Mesenchymal stem cell (in vitro differentiated cells and primary cell): ENCODE results near the gene RGS10.
A peak's percentile ranks its signal among the peaks of the same experiment; 100 is the strongest.

Experiments
- DNase-seq: peaks from one replicate; pipeline ENCODE4 v3.0.0-alpha.2; 2013
- H2AFZ ChIP-seq: one replicate; pipeline ENCODE4 v1.6.1; 2013; ENCODE audit warnings: low read depth, mild to moderate bottlenecking, control low read depth, inconsistent platforms, low read length, moderate library complexity
- H2AK5ac ChIP-seq: 2 replicates; pipeline ENCODE4 v1.6.1; 2013; ENCODE audit warnings: low read length, moderate library complexity, mild to moderate bottlenecking, inconsistent platforms; ENCODE audit not compliant: severe bottlenecking
- H2BK120ac ChIP-seq: one replicate; pipeline ENCODE4 v1.6.1; 2013; ENCODE audit warnings: low read depth, mild to moderate bottlenecking, inconsistent platforms, low read length, moderate library complexity
- H2BK12ac ChIP-seq, 2 experiments: one replicate each; pipeline ENCODE4 v1.6.1; 2013; ENCODE audit warnings: inconsistent platforms in 2 of 2, low read length in 2 of 2, mild to moderate bottlenecking in 2 of 2, moderate library complexity in 2 of 2, control low read depth in 1 of 2
- H2BK15ac ChIP-seq: one replicate; pipeline ENCODE4 v1.6.1; 2013; ENCODE audit warnings: mild to moderate bottlenecking, low read depth, inconsistent platforms; ENCODE audit not compliant: poor library complexity, severe bottlenecking
- H2BK5ac ChIP-seq: 2 replicates; pipeline ENCODE4 v1.6.1; 2013; ENCODE audit warnings: low read depth, mild to moderate bottlenecking, low read length, control low read depth, inconsistent platforms; ENCODE audit not compliant: poor library complexity, severe bottlenecking
- H3K14ac ChIP-seq, 2 experiments: one replicate each; pipeline ENCODE4 v1.6.1; 2013; ENCODE audit warnings: inconsistent platforms in 2 of 2, low read length in 2 of 2, control low read depth in 1 of 2, mild to moderate bottlenecking in 1 of 2, moderate library complexity in 1 of 2
- H3K18ac ChIP-seq, 2 experiments: one replicate each; pipeline ENCODE4 v1.6.1; 2013; ENCODE audit warnings: inconsistent platforms in 2 of 2, low read length in 2 of 2, control low read depth in 1 of 2, low read depth in 1 of 2, mild to moderate bottlenecking in 1 of 2
- H3K23ac ChIP-seq, 2 experiments: one replicate each; pipeline ENCODE4 v1.6.1; 2013; ENCODE audit warnings: inconsistent platforms in 2 of 2, low read length in 2 of 2, mild to moderate bottlenecking in 2 of 2, moderate library complexity in 2 of 2, control low read depth in 1 of 2
- H3K27ac ChIP-seq: 2 replicates; pipeline ENCODE4 v1.5.1; 2013; ENCODE audit warnings: mild to moderate bottlenecking, moderate library complexity, low read length, control low read depth, inconsistent platforms; ENCODE audit not compliant: poor library complexity, severe bottlenecking
- H3K27me3 ChIP-seq, 2 experiments: 2 replicates each; pipeline versions ENCODE4 v1.6.1 to v1.7.0; 2013; ENCODE audit warnings: low read length in 2 of 2, mild to moderate bottlenecking in 2 of 2, moderate library complexity in 2 of 2, control low read depth in 1 of 2, inconsistent platforms in 1 of 2; ENCODE audit not compliant: control insufficient read depth in 1 of 2, insufficient read depth in 1 of 2
- H3K36me3 ChIP-seq, 2 experiments: 2 replicates each; pipeline versions ENCODE4 v1.6.1 to v1.7.0; 2013; ENCODE audit warnings: low read length in 2 of 2, control low read depth in 1 of 2, inconsistent platforms in 1 of 2, low read depth in 1 of 2, mild to moderate bottlenecking in 1 of 2; ENCODE audit not compliant: insufficient read depth in 2 of 2, control insufficient read depth in 1 of 2
- H3K4ac ChIP-seq, 2 experiments: one replicate each; pipeline ENCODE4 v1.6.1; 2013; ENCODE audit warnings: inconsistent platforms in 2 of 2, low read length in 2 of 2, mild to moderate bottlenecking in 2 of 2, moderate library complexity in 2 of 2, control low read depth in 1 of 2, low read depth in 1 of 2
- H3K4me1 ChIP-seq: 2 replicates; pipeline ENCODE4 v1.6.1; 2013; ENCODE audit warnings: low read depth, low read length, control low read depth; ENCODE audit not compliant: control insufficient read depth, insufficient read depth
- H3K4me2 ChIP-seq: 2 replicates; pipeline ENCODE4 v1.6.1; 2013; ENCODE audit warnings: low read length, mild to moderate bottlenecking, inconsistent platforms; ENCODE audit not compliant: poor library complexity, severe bottlenecking
- H3K4me3 ChIP-seq, 2 experiments: 2 replicates each; pipeline versions ENCODE4 v1.5.1 to v1.7.0; 2013; ENCODE audit warnings: low read length in 2 of 2, mild to moderate bottlenecking in 2 of 2, control low read depth in 1 of 2, low read depth in 1 of 2; ENCODE audit not compliant: insufficient read depth in 1 of 2
- H3K79me1 ChIP-seq: replicated peaks from 2 replicates; pipeline ENCODE4 v1.6.1; 2013; ENCODE audit warnings: mild to moderate bottlenecking, control low read depth, low read length, inconsistent platforms; ENCODE audit not compliant: poor library complexity, severe bottlenecking
- H3K9ac ChIP-seq: 2 replicates; pipeline ENCODE4 v1.7.0; 2013; ENCODE audit warnings: mild to moderate bottlenecking, low read length, moderate library complexity
- H3K9me3 ChIP-seq: 2 replicates; pipeline ENCODE4 v1.7.0; 2013; ENCODE audit warnings: mild to moderate bottlenecking, low read length; ENCODE audit not compliant: control insufficient read depth
- H4K8ac ChIP-seq: one replicate; pipeline ENCODE4 v1.6.1; 2013; ENCODE audit warnings: inconsistent platforms, mild to moderate bottlenecking, low read length, moderate library complexity
- H4K91ac ChIP-seq: one replicate; pipeline ENCODE4 v1.6.1; 2013; ENCODE audit warnings: mild to moderate bottlenecking, low read length, inconsistent platforms
- WGBS: methylation state at CpG from one replicate; pipeline ENCODE4 v1.1.7; 2013; ENCODE audit warnings: mixed read lengths; 5-methylcytosine and 5-hydroxymethylcytosine counted together

The RGS10 gene

GRCh38 chr10:119494236-119495020, 48.1 kb downstream of the RGS10 start:
- H2AK5ac ChIP-seq, result no peak overlapping the region
- no peak overlapping the region for H2BK15ac ChIP-seq
- 41% methylated on average over 5 of the region's 6 CpGs for WGBS

GRCh38 chr10:119493155-119493554, 49.4 kb downstream of the RGS10 start:
- H3K4me3 ChIP-seq, result no peak overlapping the region
- H3K27me3 ChIP-seq, result no peaks in the 10 kb centered on the region
- H3K4ac ChIP-seq, result peak overlapping the region; percentile 81 to 93
- peak overlapping the region; percentile 44 for H2BK120ac ChIP-seq
- 97% methylated on average over 11 of the region's 11 CpGs for WGBS
- peak overlapping the region; percentile 91 to 99 for H2BK12ac ChIP-seq
- H4K91ac ChIP-seq, result peak overlapping the region; percentile 83
- H4K8ac ChIP-seq, result peak overlapping the region; percentile 81
- peak overlapping the region in 1 of 2 experiments; percentile 94 for H3K14ac ChIP-seq
- H3K4me2 ChIP-seq, result no peak overlapping the region
- H2BK5ac ChIP-seq, result no peak overlapping the region
- H2BK15ac ChIP-seq, result peak overlapping the region; percentile 74
- H3K9me3 ChIP-seq, result no peaks in the 10 kb centered on the region
- H2AK5ac ChIP-seq, result no peak overlapping the region
- peak overlapping the region; percentile 77 to 95 for H3K18ac ChIP-seq
- no peak for DNase-seq
- H2AFZ ChIP-seq, result no peak overlapping the region
- no peaks in the 10 kb centered on the region for H3K36me3 ChIP-seq
- H3K79me1 ChIP-seq, result no peaks in the 10 kb centered on the region
- H3K27ac ChIP-seq, result no peak overlapping the region
- H3K23ac ChIP-seq, result peak overlapping the region in 1 of 2 experiments; percentile 78
- H3K9ac ChIP-seq, result no peak overlapping the region
- peaks cover 3% of the 10 kb centered on the region for H3K4me1 ChIP-seq

More at GRCh38 chr10:119494236-119495020, 48.1 kb downstream of the RGS10 start:
- Histone ChIP-seq H3K27ac (no peak overlapping the region), H3K23ac (peak overlapping the region in 1 of 2 experiments; percentile 6), H3K18ac (peak overlapping the region; percentile 45 to 86), H3K36me3 (peaks cover 0 to 10% of the 10 kb centered on the region in 2 experiments), H2BK12ac (peak overlapping the region in 1 of 2 experiments; percentile 90), H2AFZ (no peak overlapping the region), H2BK5ac (no peak overlapping the region), H2BK120ac (peak overlapping the region; percentile 1), H3K9me3 (no peaks in the 10 kb centered on the region), H3K27me3 (no peaks in the 10 kb centered on the region), H3K79me1 (no peaks in the 10 kb centered on the region), H3K9ac (no peak overlapping the region), H4K8ac (no peak overlapping the region), H4K91ac (no peak overlapping the region), H3K14ac (no peak overlapping the region), H3K4me2 (no peak overlapping the region), H3K4ac (no peak overlapping the region), H3K4me3 (no peak overlapping the region), H3K4me1 (peaks cover 5% of the 10 kb centered on the region)
- DNase-seq, result peak; percentile 71

GRCh38 chr10:119491966-119492757, 50.4 kb downstream of the RGS10 start:
- Histone ChIP-seq H2BK12ac (peak overlapping the region; percentile 28 to 45), H2AFZ (no peak overlapping the region), H3K18ac (peak overlapping the region; percentile 31 to 55), H3K23ac (no peak overlapping the region), H2BK120ac (peak overlapping the region; percentile 45), H3K9me3 (no peaks in the 10 kb centered on the region), H2BK5ac (no peak overlapping the region), H3K4ac (peak overlapping the region; percentile 19 to 79), H3K79me1 (no peaks in the 10 kb centered on the region), H2AK5ac (no peak overlapping the region), H3K4me2 (no peak overlapping the region), H2BK15ac (no peak overlapping the region), H3K14ac (no peak overlapping the region), H4K8ac (peak overlapping the region; percentile 86), H3K4me3 (no peak overlapping the region), H3K27me3 (no peaks in the 10 kb centered on the region), H3K9ac (no peak overlapping the region), H4K91ac (no peak overlapping the region), H3K36me3 (no peaks in the 10 kb centered on the region), H3K4me1 (peaks cover 3% of the 10 kb centered on the region), H3K27ac (no peak overlapping the region)
- DNase-seq, result peak; percentile 54
- WGBS, result 68% methylated on average over 5 of the region's 6 CpGs

- H2BK12ac ChIP-seq, result peak overlapping the region in 1 of 2 experiments; percentile 84
- peak overlapping the region; percentile 11 for H4K91ac ChIP-seq
- H3K9me3 ChIP-seq, result no peaks in the 10 kb centered on the region
- whole genome bisulfite sequencing, result 79% methylated on average over 5 of the region's 5 CpGs
- peaks cover 3% of the 10 kb centered on the region for H3K4me1 ChIP-seq
- no peak for DNase-seq
- H3K4me3 ChIP-seq, result peak overlapping the region; percentile 40 to 71
- peak overlapping the region; percentile 75 for H3K9ac ChIP-seq
- no peaks in the 10 kb centered on the region for H3K27me3 ChIP-seq
- no peak overlapping the region for H3K23ac ChIP-seq
- H4K8ac ChIP-seq, result peak overlapping the region; percentile 66
- no peak overlapping the region for H2AK5ac ChIP-seq
- no peak overlapping the region for H2BK15ac ChIP-seq
- H3K4ac ChIP-seq, result peak overlapping the region in 1 of 2 experiments; percentile 44
- H2AFZ ChIP-seq, result no peak overlapping the region
- H3K4me2 ChIP-seq, result peak overlapping the region; percentile 50
- no peak overlapping the region for H3K14ac ChIP-seq
- H3K79me1 ChIP-seq, result no peaks in the 10 kb centered on the region
- no peaks in the 10 kb centered on the region for H3K36me3 ChIP-seq
- peak overlapping the region; percentile 27 for H2BK120ac ChIP-seq
- H3K18ac ChIP-seq, result peak overlapping the region in 1 of 2 experiments; percentile 38
- no peak overlapping the region for H3K27ac ChIP-seq
- no peak overlapping the region for H2BK5ac ChIP-seq
Measured at GRCh38 chr10:119489991-119490326, 52.6 kb downstream of the RGS10 start.
